CD4-positive, alpha-beta T cell treated with Interleukin-17A for 4 hours (primary cell): ENCODE data around the gene EPHA6.

Source experiments
- DNase-seq: peaks from one replicate; pipeline ENCODE4 v3.0.0-alpha.2; 2020; ENCODE audit warnings: mixed read lengths

EPHA6 gene

DNA sequence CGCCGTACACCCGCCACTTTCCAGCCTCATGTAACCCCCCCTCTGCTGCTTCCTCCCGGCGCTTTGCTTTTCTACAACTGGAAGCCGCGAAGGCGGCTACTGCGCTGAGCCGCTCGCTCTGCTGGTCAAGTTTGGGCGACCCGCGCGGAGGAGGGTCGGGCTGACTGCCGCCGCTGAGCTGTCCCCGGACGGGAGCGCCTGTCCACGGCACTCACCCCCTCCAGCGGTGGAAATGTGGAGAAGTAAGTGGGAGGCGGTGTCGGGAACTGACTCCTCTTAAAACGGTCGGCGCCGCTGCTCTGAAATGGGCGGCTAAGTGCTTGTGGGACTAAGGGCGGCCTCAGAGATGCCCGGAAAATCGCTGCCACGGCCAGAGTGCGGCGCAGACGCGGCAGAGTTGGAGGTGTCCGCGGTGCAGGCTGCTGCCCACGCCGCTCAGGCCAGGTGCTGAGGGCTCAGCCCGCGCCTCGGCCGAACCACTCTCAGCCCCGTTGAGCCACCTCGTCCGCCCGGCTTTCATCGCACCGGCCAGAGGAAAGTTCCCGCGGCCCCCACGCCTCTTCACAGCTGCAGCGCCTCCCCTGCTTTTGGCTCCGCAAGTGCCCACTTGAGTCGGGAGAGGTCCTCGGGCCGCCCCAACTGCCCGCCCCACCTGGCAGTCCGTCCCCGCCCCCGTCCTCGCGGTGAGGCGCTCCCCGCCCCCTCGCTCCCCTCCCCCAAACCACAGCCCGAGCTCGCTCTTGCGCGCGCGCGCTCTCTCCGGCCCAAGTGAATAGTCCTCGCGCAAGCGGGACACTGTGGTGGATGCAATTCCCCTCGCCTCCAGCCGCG is at the start of gene EPHA6:
EPHA6 (plus strand) TSS at position 775 of the 831 bp plus-strand sequence.
- DNase-seq, result no peak

DNA sequence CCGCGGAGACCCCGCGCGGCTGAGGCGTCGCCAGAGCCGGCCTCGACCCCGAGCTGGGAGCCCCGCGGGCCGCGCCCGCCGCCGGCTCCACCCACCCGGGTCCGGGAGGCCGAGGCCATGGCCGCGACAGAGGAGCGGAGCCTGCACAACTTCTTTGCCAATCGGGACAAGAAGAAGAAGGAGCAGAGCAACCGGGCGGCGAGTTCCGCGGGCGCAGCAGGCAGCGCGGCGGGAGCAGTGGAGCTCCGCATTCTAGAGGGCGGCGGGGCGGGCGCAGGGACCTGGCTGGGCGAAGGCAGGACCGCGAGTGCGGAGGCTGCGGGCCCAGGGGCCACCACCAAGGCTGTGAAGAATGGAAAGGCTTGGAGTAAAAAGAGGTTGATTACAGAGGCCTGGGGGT is 37.6 kb upstream of the EPHA6 start:
- no peak for DNase-seq

- DNase-seq, result no peak
Observed at GRCh38 chr3:96779810-96780209, 34.6 kb upstream of the EPHA6 start.

DNA sequence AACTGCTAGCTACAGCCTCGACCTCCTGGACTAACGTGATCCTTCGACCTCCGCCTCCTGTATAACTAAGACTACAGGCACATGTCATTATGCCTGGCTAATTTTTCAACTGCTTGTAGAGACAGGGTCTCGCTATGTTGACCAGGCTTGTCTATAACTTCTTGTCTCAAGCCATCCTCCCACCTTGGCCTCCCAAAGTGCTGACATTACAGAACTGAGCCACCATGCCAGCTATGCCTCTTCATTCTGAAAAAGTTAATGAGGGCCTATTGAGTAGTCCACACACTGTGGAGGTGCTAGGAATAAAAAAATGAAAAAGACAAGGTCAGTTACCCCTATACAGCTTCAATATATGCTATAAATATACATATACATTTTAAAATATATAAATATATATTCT is 18.3 kb upstream of the EPHA6 start:
- no peak for DNase-seq

DNA sequence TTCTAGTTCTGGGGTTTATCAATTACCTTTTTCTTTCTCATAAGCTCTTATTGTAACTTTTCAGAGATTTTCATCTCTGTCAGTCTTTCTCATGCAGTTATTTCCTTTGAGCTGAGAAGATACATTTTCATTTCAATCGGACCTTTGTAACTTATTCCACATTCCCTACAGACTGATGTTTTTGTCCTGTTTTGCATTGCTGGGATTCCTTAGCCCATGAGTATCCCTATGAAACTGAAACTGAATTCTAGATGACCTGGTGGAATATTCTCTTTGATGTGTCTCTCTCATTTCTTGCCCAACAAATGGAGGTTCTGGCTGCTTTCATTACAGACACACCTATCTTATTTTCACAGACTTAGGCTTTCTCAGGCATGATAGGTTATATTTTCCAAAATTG is 10.5 kb upstream of the EPHA6 start:
- DNase-seq, result no peak

GRCh38 chr3:96806341-96806740 is 8.1 kb upstream of the EPHA6 start:
- no peak for DNase-seq

DNA sequence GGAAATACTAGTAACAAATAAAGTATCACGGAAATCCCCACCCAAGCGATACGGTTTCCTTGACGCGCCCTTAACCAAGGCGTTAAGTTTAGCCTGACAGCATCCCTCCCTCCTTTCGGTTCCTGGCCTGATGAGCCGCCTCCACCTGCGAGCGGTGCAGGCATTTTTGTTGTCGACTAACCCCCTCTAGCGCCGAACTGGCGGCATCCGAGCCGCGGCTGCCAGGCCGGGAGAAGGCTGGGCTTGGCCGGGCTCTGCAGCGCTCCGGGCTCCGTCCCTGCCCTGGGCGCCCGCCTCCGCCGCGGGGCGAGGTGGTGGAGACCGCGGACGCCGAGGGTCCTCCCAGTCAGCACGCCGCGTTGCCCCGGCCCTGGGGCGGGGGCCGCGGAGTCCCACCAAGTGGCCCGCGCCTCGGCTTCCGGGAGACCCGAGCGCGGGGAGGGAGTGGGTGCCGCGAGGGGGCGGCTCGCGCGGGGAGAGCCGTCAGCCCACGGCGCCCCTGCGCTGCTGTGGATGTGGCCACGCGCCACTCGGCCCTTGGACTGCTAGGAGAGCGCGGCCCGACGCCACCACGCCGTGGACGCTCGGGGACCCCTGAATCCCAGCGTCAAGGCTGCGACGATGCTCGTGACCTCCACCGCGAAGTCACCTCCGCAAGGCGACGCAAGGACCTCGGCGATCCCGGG is 1.1 kb upstream of the EPHA6 start:
- peak; percentile 23 for DNase-seq

GRCh38 chr3:96814651-96815567 is 515 bp downstream of the EPHA6 start:
- no peak for DNase-seq

DNA sequence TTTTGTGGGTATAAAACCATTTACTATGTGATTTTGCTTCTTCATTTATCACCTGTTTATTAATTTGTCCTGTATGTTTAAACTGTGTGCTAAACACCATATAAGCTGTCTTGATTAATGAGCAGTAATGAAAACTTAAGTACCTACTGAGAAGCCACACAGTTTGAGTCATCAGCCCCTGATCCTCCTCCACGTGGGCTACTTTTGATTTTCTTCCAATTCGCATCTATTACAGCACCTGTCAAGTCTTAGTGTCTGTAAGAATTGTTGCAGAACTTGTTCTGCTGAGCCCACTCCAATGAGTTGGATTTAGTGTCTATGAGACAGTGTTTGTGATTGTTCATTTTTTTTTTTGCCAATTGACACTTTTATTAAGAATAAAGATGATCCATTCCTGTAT is 16.8 kb downstream of the EPHA6 start:
- DNase-seq, result no peak

GRCh38 chr3:96833301-96833700 is 18.9 kb downstream of the EPHA6 start:
- no peak for DNase-seq

- DNase-seq, result no peak
Observed at GRCh38 chr3:96836153-96836915, 21.9 kb downstream of the EPHA6 start.

GRCh38 chr3:96843505-96844203 is 29.3 kb downstream of the EPHA6 start:
- DNase-seq, result no peak

- no peak for DNase-seq
Observed at GRCh38 chr3:96844204-96844514, 29.8 kb downstream of the EPHA6 start.

DNA sequence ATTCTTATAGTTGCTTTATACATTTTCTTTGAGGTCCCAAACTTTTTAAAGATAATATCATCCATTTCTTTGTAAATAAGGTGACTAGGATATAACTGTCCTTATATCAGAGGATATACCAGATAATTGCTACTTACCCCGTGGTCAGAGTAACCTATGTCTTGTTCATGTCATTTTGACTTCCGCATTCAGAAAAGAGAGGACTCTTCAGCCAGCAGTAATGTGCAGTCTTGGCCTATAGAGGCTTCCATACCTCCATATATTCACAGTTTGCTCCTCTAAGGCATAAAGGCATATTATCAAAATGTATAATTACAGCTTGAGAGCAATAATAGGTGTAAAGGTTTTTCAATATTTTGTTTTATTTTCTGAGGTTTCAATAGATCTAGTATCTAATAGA is 38.5 kb downstream of the EPHA6 start:
- DNase-seq, result no peak

DNA sequence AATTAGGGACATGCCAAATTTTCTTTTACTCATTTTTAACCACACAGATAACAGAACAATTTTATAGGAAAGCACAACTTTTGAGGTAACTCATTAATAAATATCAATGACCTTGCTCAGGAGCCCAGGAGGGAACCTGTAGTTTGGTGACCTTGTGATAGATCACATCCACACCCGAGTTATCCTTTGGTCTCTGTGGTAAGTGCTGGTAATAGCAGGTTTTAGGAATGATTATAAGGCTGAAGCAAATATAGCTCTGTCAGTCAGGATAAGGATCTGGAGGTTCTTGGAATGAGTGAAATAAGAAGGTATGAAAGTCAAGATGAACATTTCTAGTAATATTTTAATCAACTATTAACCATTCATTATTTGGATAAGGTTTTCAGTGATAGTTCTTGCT is 46.5 kb downstream of the EPHA6 start:
- no peak for DNase-seq

GRCh38 chr3:96863129-96863740 is 48.8 kb downstream of the EPHA6 start:
- DNase-seq, result no peak

DNA sequence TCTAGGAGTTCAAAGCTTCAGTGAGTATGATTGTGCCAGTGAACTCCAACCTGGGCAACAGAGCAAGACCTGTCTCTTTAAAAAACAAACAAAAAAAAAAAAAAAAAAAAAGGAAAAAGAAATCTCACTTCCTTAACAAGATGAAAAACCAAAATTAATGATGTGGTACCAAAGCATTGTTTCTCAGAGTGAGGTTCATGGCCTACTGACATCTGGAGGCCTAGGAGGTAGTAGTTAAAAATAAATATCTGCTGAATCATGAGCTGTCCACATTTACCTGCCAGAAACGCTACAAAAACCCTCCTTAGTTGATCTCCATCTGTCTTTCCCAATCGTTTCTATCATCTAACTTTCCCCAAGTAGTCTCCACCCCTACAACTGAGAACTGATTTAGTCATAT is 51.2 kb downstream of the EPHA6 start:
- no peak for DNase-seq

- no peak for DNase-seq
Observed at GRCh38 chr3:96869316-96869715, 54.9 kb downstream of the EPHA6 start.

- no peak for DNase-seq
Observed at GRCh38 chr3:96877510-96877909, 63.1 kb downstream of the EPHA6 start.

DNA sequence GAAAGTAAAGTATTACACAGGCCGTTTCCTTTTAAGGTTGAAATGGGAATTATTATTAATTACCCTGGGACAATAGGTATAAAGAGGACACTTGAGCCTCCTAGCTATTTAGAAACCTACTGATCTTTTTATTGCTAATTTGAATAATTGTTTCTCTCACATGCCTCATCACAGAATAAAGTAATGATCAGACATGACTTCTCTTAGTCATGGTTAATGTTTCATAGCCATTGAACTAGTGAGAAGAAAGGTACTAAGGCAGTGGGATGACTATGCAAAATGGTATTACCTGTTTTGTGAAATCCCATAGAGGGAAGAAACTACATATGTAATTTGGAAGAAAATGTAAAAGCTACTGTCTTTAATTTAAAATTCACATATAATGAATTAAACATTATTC is 85.6 kb downstream of the EPHA6 start:
- no peak for DNase-seq

DNA sequence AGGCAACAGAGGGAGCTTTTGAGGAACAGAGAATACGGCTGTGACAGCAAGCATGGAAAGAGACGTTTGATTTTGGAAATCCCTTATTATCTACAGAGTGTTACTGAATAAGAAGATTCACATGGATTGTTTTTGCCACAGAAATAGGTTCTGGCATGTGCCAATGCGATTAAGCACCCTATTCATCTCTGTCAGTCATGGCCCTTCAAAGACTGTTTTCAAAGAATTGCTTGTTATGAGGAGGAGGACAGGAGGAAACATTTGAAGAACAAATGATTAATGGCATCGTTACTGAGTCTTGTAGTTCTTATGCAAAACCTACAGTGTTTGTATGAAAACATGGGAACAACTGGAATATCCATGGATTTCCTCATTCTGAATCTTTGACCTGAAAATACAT is 86.2 kb downstream of the EPHA6 start:
- DNase-seq, result no peak

GRCh38 chr3:96915445-96915844 is 101.1 kb downstream of the EPHA6 start:
- no peak for DNase-seq
